ENCODE results near the gene NUDT11. TPM values are rescaled to one million over a fixed set of nuclear protein-coding genes. Genes with fewer than 3 reads are reported as not detected.

NUDT11 gene
- total RNA-seq, 1 donor from 2014 or later: 3.5 TPM

DNA sequence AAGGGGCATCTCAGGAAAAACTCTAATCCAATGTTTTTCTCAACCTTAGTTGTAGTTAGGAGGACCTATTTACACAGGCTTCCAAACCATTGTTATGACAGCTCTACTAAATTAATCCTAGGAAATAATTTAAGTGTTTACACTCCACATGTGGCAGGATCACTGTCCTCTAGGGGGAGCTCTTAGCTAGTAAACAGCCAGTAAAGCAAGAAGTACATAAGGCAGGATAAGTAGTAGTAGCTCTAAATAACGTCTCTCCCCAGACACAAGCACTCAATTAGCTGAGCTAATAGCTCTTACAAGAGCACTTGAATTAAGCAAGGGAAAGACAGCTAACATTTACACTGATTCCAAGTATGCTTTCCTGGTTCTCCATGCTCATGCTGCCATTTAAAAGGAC lies 37.3 kb downstream of the NUDT11 start:
- no peak for DNase-seq (ENCODE audit: low spot score)
- no peaks in the 10 kb centered on the region for H3K9me3 Mint-ChIP-seq
- H3K4me1 Mint-ChIP-seq (ENCODE audit: low read depth): no peaks in the 10 kb centered on the region
- no peak overlapping the region for H3K27ac Mint-ChIP-seq
- intact Hi-C loops (cut with micrococcal nuclease): no loop called here
- H3K27me3 Mint-ChIP-seq (ENCODE audit: insufficient read depth): no peaks in the 10 kb centered on the region
- H3K4me3 Mint-ChIP-seq: no peak overlapping the region
- no peaks in the 10 kb centered on the region for H3K36me3 Mint-ChIP-seq (ENCODE audit: low read depth)

DNA sequence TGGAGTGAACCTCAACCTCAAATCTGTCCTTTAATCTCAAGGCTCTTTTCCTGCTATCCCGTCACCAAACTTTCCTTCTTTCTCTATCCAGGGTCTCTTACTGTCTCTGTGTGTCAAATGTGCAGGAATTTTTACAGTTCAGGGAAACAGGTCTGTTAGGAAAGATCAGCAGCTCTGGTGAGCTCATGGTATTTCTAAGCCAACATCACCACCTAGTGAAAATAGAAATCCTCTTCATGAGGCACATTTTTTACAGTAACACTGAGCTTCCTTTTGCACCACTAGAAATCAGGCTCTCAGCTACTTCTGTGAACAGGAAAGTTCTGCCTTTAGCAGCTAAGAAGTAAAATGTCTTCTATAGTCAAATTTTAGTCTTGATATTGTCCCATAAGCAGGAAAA lies 39.6 kb downstream of the NUDT11 start:
- intact Hi-C loops (cut with micrococcal nuclease): no loop called here
- no peaks in the 10 kb centered on the region for H3K36me3 Mint-ChIP-seq (ENCODE audit: low read depth)
- no peak for DNase-seq (ENCODE audit: low spot score)
- H3K27me3 Mint-ChIP-seq (ENCODE audit: insufficient read depth): no peaks in the 10 kb centered on the region
- no peaks in the 10 kb centered on the region for H3K9me3 Mint-ChIP-seq
- no peak overlapping the region for H3K4me3 Mint-ChIP-seq
- H3K4me1 Mint-ChIP-seq (ENCODE audit: low read depth): no peaks in the 10 kb centered on the region
- no peak overlapping the region for H3K27ac Mint-ChIP-seq

DNA sequence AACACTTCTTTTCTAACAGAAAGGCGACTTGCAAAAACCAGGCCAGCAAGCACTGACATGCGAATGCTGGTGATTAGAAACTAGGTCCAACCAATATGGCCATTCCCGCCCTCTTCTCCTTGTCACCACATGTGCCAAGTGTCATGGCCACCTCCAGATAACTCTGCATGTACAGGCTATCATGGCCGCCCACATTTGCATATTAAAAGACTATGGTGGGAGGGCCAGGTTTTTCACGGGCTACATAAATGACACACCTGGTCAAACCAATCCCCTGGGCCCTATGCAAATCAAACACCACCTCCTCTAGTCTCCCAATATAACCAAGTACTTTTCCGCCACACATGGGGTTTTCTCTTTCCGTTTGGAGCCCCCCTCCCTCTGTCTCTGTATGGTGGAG lies 40.1 kb downstream of the NUDT11 start:
- H3K9me3 Mint-ChIP-seq: no peaks in the 10 kb centered on the region
- H3K4me3 Mint-ChIP-seq: no peak overlapping the region
- DNase-seq (ENCODE audit: low spot score): no peak
- no peaks in the 10 kb centered on the region for H3K36me3 Mint-ChIP-seq (ENCODE audit: low read depth)
- H3K4me1 Mint-ChIP-seq (ENCODE audit: low read depth): no peaks in the 10 kb centered on the region
- H3K27me3 Mint-ChIP-seq (ENCODE audit: insufficient read depth): no peaks in the 10 kb centered on the region
- H3K27ac Mint-ChIP-seq: no peak overlapping the region
- intact Hi-C loops (cut with micrococcal nuclease): no loop called here

GRCh38 chrX:51440365-51440764 lies 56.0 kb downstream of the NUDT11 start:
- H3K36me3 Mint-ChIP-seq (ENCODE audit: low read depth): no peaks in the 10 kb centered on the region
- no peak for DNase-seq (ENCODE audit: low spot score)
- H3K27me3 Mint-ChIP-seq (ENCODE audit: insufficient read depth): peaks cover 3% of the 10 kb centered on the region
- H3K27ac Mint-ChIP-seq: no peak overlapping the region
- H3K4me1 Mint-ChIP-seq (ENCODE audit: low read depth): no peaks in the 10 kb centered on the region
- intact Hi-C loops (cut with micrococcal nuclease): no loop called here
- H3K9me3 Mint-ChIP-seq: peaks cover 4% of the 10 kb centered on the region
- H3K4me3 Mint-ChIP-seq: no peak overlapping the region

Other genes starting within 250 kb of the NUDT11 start
- 0.20 and 0.57 TPM in 2 replicates for gene NUDT10, start 163.8 kb downstream of the NUDT11 start, total RNA-seq
- gene CENPVL3, start 122.3 kb upstream of the NUDT11 start, total RNA-seq: not detected in 2 replicates
- not detected in 2 replicates for gene CENPVL2, start 186.2 kb upstream of the NUDT11 start, total RNA-seq
- gene CENPVL1, start 213.9 kb upstream of the NUDT11 start, total RNA-seq: not detected in 2 replicates
- 12.7 and 13.7 TPM in 2 replicates for gene GSPT2, start 246.8 kb upstream of the NUDT11 start, total RNA-seq